Measurements from ENCODE around the gene DMXL1.
"Not testable (repeated sequence)": the region's sequence is repeated elsewhere in the genome, so short reads cannot be mapped to it uniquely, and the experiment has no call there.

The DMXL1 gene

DNA sequence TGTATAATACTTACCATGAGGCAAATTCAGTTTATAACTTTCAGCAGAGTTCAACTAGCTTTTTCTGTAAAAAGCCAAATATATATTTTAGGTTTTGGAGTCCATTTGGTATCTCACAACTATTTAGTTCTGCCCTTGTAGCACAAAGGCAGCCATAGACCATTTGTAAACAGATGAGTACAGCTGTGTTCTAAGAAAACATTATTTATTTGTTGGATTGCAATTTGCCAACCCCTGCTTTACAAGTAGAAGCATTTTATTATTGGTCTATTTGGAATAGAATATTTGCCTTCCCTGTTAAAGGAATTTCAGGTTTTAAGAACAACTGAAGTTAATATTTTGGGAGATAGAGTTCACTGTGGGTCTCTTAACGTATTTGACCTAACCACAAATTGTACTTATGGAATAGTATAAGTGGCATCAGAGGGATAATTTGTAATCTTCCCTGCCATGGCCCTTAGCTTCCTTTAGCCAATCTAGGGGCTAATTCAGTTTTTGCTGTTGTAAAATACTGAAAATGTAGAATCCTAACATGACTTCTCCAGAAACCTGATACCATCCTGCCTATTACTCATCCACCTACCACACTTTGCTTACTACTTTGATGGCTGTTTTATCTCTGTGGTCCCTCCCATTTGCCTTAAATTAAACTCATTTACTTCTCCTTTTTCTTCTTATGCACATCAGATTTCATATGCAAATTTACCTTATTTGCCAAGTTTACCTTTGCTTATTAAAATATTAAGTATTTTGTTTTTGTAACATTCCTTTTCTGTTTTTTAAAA lies 109.2 kb downstream of the DMXL1 start:
- ChIA-PET CTCF (interaction anchor here (0.9 kb wide), 1 partner anchor 157 kb away, joined by 3 read pairs; no protein-coding TSS in a partner anchor), POLR2A (no interaction called here)
- H3K27ac ChIP-seq (ENCODE audit: extremely low read depth, low read depth, low read length): no peak overlapping the region
- no peaks in the 10 kb centered on the region for H3K9me3 ChIP-seq (ENCODE audit: control insufficient read depth, insufficient read depth, low read depth, low read length)
- H3K36me3 ChIP-seq (ENCODE audit: control insufficient read depth in 2 of 2, insufficient read depth in 1 of 2, low read length in 2 of 2): peaks cover 5 to 8% of the 10 kb centered on the region in 2 experiments
- TF ChIP-seq ZFHX2 (tag by site-specific recombination; conservative IDR thresholded peaks at IDR 0.05) (no peak), ZNF670 (tag by site-specific recombination; IDR thresholded peaks at IDR 0.05; ENCODE audit: low read depth) (no peak), ZNF548 (tag by site-specific recombination; IDR thresholded peaks at IDR 0.05) (no peak), ZNF558 (tag by site-specific recombination; IDR thresholded peaks at IDR 0.05) (no peak)
- TF ChIP-seq, protein P1, sequence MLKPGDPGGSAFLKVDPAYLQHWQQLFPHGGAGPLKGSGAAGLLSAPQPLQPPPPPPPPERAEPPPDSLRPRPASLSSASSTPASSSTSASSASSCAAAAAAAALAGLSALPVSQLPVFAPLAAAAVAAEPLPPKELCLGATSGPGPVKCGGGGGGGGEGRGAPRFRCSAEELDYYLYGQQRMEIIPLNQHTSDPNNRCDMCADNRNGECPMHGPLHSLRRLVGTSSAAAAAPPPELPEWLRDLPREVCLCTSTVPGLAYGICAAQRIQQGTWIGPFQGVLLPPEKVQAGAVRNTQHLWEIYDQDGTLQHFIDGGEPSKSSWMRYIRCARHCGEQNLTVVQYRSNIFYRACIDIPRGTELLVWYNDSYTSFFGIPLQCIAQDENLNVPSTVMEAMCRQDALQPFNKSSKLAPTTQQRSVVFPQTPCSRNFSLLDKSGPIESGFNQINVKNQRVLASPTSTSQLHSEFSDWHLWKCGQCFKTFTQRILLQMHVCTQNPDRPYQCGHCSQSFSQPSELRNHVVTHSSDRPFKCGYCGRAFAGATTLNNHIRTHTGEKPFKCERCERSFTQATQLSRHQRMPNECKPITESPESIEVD (tag by site-specific recombination; IDR thresholded peaks at IDR 0.05): peak; percentile 66
- no peaks in the 10 kb centered on the region for H3K4me1 ChIP-seq (ENCODE audit: control insufficient read depth, insufficient read depth, low read length)
- no peak overlapping the region for H3K4me3 ChIP-seq (ENCODE audit: low read depth, low read length)

DNA sequence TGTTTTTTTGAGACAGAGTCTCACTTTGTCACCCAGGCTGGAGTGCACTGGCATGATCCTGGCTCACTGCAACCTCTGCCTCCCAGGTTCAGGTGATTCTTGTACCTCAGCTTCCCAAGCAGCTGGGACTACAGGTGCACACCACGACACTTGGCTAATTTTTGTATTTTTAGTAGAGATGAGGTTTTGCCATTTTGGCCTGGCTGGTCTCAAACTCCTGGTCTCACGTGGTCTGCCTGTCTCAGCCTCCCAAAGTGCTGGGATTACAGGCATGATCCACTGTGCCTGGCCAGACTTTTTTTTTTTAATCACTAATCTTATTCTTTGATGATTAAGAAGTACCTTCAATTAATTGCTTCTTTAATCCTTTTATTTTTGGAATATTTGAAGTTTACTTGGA lies 114.6 kb downstream of the DMXL1 start:
- CTCF ChIA-PET; H3K4me3 ChIP-seq (ENCODE audit: low read depth, low read length); H3K4me1 ChIP-seq (ENCODE audit: control insufficient read depth, insufficient read depth, low read length); POLR2A ChIA-PET; H3K36me3 ChIP-seq (ENCODE audit: control insufficient read depth in 2 of 2, insufficient read depth in 1 of 2, low read length in 2 of 2); H3K9me3 ChIP-seq (ENCODE audit: control insufficient read depth, insufficient read depth, low read depth, low read length); H3K27ac ChIP-seq (ENCODE audit: extremely low read depth, low read depth, low read length): not testable (repeated sequence)
- TF ChIP-seq, protein P2, sequence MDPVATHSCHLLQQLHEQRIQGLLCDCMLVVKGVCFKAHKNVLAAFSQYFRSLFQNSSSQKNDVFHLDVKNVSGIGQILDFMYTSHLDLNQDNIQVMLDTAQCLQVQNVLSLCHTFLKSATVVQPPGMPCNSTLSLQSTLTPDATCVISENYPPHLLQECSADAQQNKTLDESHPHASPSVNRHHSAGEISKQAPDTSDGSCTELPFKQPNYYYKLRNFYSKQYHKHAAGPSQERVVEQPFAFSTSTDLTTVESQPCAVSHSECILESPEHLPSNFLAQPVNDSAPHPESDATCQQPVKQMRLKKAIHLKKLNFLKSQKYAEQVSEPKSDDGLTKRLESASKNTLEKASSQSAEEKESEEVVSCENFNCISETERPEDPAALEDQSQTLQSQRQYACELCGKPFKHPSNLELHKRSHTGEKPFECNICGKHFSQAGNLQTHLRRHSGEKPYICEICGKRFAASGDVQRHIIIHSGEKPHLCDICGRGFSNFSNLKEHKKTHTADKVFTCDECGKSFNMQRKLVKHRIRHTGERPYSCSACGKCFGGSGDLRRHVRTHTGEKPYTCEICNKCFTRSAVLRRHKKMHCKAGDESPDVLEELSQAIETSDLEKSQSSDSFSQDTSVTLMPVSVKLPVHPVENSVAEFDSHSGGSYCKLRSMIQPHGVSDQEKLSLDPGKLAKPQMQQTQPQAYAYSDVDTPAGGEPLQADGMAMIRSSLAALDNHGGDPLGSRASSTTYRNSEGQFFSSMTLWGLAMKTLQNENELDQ (tag by site-specific recombination; IDR thresholded peaks at IDR 0.05; ENCODE audit: low read depth): peak; percentile 95

DNA sequence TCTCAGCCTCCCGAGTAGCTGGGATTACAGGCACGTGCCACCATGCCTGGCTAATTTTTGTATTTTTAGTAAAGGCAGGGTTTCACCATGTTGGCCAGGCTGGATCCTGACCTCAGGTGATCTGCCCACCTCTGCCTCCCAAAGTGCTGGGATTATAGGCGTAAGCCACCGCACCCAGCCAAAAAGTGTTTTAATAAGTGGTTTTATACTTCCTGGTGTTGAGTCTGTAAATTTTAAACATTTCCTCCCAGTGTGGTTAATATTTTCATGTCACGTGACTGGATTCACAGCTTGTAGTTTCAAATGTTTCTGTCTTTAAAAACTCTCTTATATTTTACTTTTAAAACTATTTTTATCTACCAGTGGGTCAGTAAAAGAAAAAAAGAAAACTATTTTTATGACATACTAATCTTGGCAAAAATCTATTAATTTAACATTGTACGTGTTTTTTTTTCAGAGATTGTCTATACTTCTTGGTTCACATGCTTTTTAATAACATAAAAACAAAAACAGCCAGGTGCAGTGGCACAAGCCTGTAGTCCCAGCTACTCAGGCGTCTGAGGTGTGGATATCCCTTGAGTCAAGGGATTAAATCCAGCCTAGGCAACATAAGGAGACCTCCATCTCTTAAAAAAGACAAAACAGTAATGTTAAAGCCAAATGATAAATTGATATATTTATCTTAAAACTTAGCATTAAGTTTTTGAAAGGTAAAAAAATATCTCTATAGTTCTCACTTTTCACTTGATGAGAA lies 117.1 kb downstream of the DMXL1 start:
- H3K27ac ChIP-seq (ENCODE audit: extremely low read depth, low read depth, low read length): no peak overlapping the region
- ChIA-PET CTCF (no interaction called here), POLR2A (no interaction called here)
- H3K4me3 ChIP-seq (ENCODE audit: low read depth, low read length): no peak overlapping the region
- no peaks in the 10 kb centered on the region for H3K4me1 ChIP-seq (ENCODE audit: control insufficient read depth, insufficient read depth, low read length)
- no peaks in the 10 kb centered on the region for H3K9me3 ChIP-seq (ENCODE audit: control insufficient read depth, insufficient read depth, low read depth, low read length)
- peaks cover 0 to 16% of the 10 kb centered on the region in 2 experiments; a peak in 2 of 3 replicates for H3K36me3 ChIP-seq (ENCODE audit: control insufficient read depth in 2 of 2, insufficient read depth in 1 of 2, low read length in 2 of 2)
- TF ChIP-seq ZBTB7A (tag by site-specific recombination; IDR thresholded peaks at IDR 0.05; ENCODE audit: low read depth): no peak
- no peak for TF ChIP-seq ZSCAN23 (tag by site-specific recombination; IDR thresholded peaks at IDR 0.05)
- TF ChIP-seq, protein P3, sequence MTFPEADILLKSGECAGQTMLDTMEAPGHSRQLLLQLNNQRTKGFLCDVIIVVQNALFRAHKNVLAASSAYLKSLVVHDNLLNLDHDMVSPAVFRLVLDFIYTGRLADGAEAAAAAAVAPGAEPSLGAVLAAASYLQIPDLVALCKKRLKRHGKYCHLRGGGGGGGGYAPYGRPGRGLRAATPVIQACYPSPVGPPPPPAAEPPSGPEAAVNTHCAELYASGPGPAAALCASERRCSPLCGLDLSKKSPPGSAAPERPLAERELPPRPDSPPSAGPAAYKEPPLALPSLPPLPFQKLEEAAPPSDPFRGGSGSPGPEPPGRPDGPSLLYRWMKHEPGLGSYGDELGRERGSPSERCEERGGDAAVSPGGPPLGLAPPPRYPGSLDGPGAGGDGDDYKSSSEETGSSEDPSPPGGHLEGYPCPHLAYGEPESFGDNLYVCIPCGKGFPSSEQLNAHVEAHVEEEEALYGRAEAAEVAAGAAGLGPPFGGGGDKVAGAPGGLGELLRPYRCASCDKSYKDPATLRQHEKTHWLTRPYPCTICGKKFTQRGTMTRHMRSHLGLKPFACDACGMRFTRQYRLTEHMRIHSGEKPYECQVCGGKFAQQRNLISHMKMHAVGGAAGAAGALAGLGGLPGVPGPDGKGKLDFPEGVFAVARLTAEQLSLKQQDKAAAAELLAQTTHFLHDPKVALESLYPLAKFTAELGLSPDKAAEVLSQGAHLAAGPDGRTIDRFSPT (tag by site-specific recombination; IDR thresholded peaks at IDR 0.05): no peak
- TF ChIP-seq ZFP37 (tag by site-specific recombination; IDR thresholded peaks at IDR 0.05): no peak
- TF ChIP-seq ZNF610 (tag by site-specific recombination; IDR thresholded peaks at IDR 0.05; ENCODE audit: borderline replicate concordance): no peak
- TF ChIP-seq, protein P1 (tag by site-specific recombination; IDR thresholded peaks at IDR 0.05): no peak
- TF ChIP-seq KLF9 (tag by site-specific recombination; IDR thresholded peaks at IDR 0.05; ENCODE audit: low read depth): no peak
- no peak for TF ChIP-seq ZNF324 (tag by site-specific recombination; IDR thresholded peaks at IDR 0.05)
- TF ChIP-seq, protein P4, sequence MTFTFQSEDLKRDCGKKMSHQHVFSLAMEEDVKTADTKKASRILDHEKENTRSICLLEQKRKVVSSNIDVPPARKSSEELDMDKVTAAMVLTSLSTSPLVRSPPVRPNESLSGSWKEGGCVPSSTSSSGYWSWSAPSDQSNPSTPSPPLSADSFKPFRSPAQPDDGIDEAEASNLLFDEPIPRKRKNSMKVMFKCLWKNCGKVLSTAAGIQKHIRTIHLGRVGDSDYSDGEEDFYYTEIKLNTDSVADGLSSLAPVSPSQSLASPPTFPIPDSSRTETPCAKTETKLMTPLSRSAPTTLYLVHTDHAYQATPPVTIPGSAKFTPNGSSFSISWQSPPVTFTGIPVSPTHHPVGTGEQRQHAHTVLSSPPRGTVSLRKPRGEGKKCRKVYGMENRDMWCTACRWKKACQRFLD (tag by site-specific recombination; IDR thresholded peaks at IDR 0.05): no peak
- TF ChIP-seq ZFP69B (tag by site-specific recombination; IDR thresholded peaks at IDR 0.05): no peak
- TF ChIP-seq ZNF350 (tag by site-specific recombination; IDR thresholded peaks at IDR 0.05): no peak
- TF ChIP-seq BCL11B (tag by site-specific recombination; IDR thresholded peaks at IDR 0.05; ENCODE audit: low read depth): no peak
- no peak for TF ChIP-seq ZBTB48 (tag by site-specific recombination; IDR thresholded peaks at IDR 0.05)
- TF ChIP-seq REPIN1 (tag by site-specific recombination; IDR thresholded peaks at IDR 0.05; ENCODE audit: low read depth): no peak
- TF ChIP-seq ZSCAN30 (tag by site-specific recombination; IDR thresholded peaks at IDR 0.05): no peak

Measured in HEK293 (cell line).